ENCODE data around the gene KANK2. TPM values are rescaled to one million over a fixed set of nuclear protein-coding genes. Genes with fewer than 3 reads are reported as not detected.

Gene KANK2
- total and polyA plus RNA-seq, 2 of the 8 experiments (the other 6 are each of a cell fraction or from before 2014, with no cell fraction given), result 25.2 to 42.3 TPM

DNA sequence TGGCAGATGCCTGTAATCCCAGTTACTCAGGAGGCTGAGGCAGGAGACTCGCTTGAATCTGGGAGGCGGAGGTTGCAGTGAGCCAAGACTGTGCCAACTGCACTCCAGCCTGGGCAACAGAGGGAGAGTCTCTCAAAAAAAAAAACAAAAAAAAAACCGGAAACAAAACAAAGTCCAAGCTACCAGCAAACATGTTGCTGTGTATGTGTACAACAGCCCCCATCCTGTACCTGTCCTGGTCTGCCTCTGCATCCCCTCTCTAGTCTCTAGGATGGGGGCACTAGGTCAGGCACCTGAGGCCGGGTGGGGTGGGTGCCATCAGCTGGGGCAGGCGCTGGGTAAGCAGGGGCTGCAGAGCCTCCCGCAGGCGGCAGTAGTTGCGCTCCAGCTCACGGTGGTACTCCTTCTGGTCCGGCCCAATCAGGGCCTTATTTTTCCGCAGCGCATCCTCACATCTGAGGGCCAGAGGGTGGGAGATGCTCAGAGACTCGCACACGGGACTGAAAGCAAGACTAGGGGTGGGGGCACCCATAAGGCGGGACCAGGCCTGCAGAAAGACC, 2.8 kb upstream of the KANK2 start:
- peaks cover 0 to 6% (median 1%) of the 10 kb centered on the region in 4 experiments; a peak in 2 of 8 replicates for H3K36me3 ChIP-seq (ENCODE audit: control insufficient read depth in 2 of 4, insufficient read depth in 4 of 4, low read length in 3 of 4)
- no peak overlapping the region for H2BK15ac ChIP-seq (ENCODE audit: low read length)
- no peak overlapping the region for H3K9ac ChIP-seq (replicated peaks in 1 of 4; ENCODE audit: extremely low read depth in 1 of 4, low read depth in 3 of 4, low read length in 3 of 4)
- H3K27ac ChIP-seq (ENCODE audit: low read depth, low read length), result no peak overlapping the region
- no peak overlapping the region for H3K4me2 ChIP-seq (ENCODE audit: insufficient read depth in 1 of 2, low read depth in 2 of 2, low read length in 2 of 2)
- no peak overlapping the region for H4K8ac ChIP-seq (ENCODE audit: extremely low read depth, insufficient read depth, low read length)
- FAIRE-seq, result no peak
- no peak overlapping the region for H2AK5ac ChIP-seq (ENCODE audit: low read depth, low read length)
- WGBS, 2 experiments (ENCODE audit: extremely low coverage in 1 of 2, insufficient coverage in 1 of 2, insufficient read length in 1 of 2, insufficient replicate concordance in 2 of 2, low coverage in 1 of 2, low lambda C conversion rate in 2 of 2, missing lambda C conversion rate in 1 of 2), result 93% methylated on average over 9 of the region's 15 CpGs; no CpG with 5 or more reads in 1 of the 2 experiments
- H2BK20ac ChIP-seq (ENCODE audit: low read length), result no peak overlapping the region
- H4K5ac ChIP-seq (ENCODE audit: insufficient read length, low read depth, low read length), result no peak overlapping the region
- H2BK120ac ChIP-seq (replicated peaks; ENCODE audit: low read depth, low read length), result no peak overlapping the region
- H4K20me1 ChIP-seq (replicated peaks in 1 of 2; ENCODE audit: control insufficient read depth in 1 of 2, insufficient read depth in 2 of 2, low read length in 2 of 2), result peaks cover 0 to 1% of the 10 kb centered on the region in 2 experiments
- POLR2A ChIA-PET (ENCODE audit: partially characterized antibody), result interaction anchor here (0.6 to 1.3 kb wide), 4 partner anchors 8 to 77 kb away, joined by 3 read pairs; no protein-coding TSS in a partner anchor
- H3K79me1 ChIP-seq (ENCODE audit: low read depth, low read length), result no peaks in the 10 kb centered on the region; the same call in 1 of the 2 replicates
- no peaks in the 10 kb centered on the region for H3K27me3 ChIP-seq (replicated peaks in 1 of 4; ENCODE audit: control insufficient read depth in 3 of 4, extremely low read depth in 1 of 4, insufficient read depth in 3 of 4, low read length in 3 of 4)
- H4K91ac ChIP-seq (replicated peaks; ENCODE audit: insufficient read length, low read length), result no peak overlapping the region
- no peak overlapping the region for H2AFZ ChIP-seq (ENCODE audit: low read length)
- H3K23ac ChIP-seq (ENCODE audit: insufficient read length), result no peak overlapping the region
- CTCF ChIA-PET (ENCODE audit: partially characterized antibody), result interaction anchor here (1.0 to 1.7 kb wide), 3 partner anchors 9 to 90 kb away, joined by 3 to 4 read pairs (median 4); no protein-coding TSS in a partner anchor
- H2BK12ac ChIP-seq (ENCODE audit: low read depth, low read length), result no peak overlapping the region
- no peak overlapping the region for H3K4ac ChIP-seq (replicated peaks; ENCODE audit: insufficient read length, low read depth, low read length)
- peaks cover 0 to 3% (median 2%) of the 10 kb centered on the region in 4 experiments; a peak in 4 of 7 replicates for H3K4me1 ChIP-seq (replicated peaks in 1 of 4; ENCODE audit: control insufficient read depth in 3 of 4, insufficient read depth in 4 of 4, low read length in 3 of 4)
- H3K4me3 ChIP-seq (ENCODE audit: extremely low read depth in 1 of 4, insufficient read depth in 2 of 4, low read depth in 3 of 4, low read length in 4 of 4), result no peak overlapping the region
- H3K56ac ChIP-seq (replicated peaks; ENCODE audit: insufficient read length, low read depth, low read length), result no peak overlapping the region
- no peaks in the 10 kb centered on the region for H3K9me3 ChIP-seq (ENCODE audit: insufficient read depth in 2 of 2, low read depth in 1 of 2, low read length in 1 of 2)
- no peak overlapping the region for H2BK5ac ChIP-seq (ENCODE audit: low read depth, low read length)
- no peak overlapping the region for H3K14ac ChIP-seq (ENCODE audit: insufficient read length)
- H3K18ac ChIP-seq (ENCODE audit: extremely low read depth, low read length), result no peak overlapping the region
- DNase-seq (ENCODE audit: low read depth in 1 of 2, low spot score in 2 of 2), result no peak
- peaks cover 6% of the 10 kb centered on the region; the same call in 1 of the 2 replicates for H3K23me2 ChIP-seq (ENCODE audit: low read depth, low read length)
- no peaks in the 10 kb centered on the region for H3K79me2 ChIP-seq (ENCODE audit: control insufficient read depth in 1 of 2, insufficient read depth in 2 of 2, low read length in 2 of 2)
- no peak for TF ChIP-seq MAFK (IDR thresholded peaks at IDR 0.05; ENCODE audit: low read depth, low read length)
- TF ChIP-seq CTBP2 (IDR thresholded peaks at IDR 0.05; ENCODE audit: borderline replicate concordance, insufficient read depth, insufficient read length, low read length), result no peak
- no peak for TF ChIP-seq GTF2F1 (IDR thresholded peaks at IDR 0.05; ENCODE audit: borderline replicate concordance, low read depth, low read length)

Data from H1 (cell line).